Pulmonary artery endothelial cell (primary cell): ENCODE data around the gene CEP250. TPM values are rescaled to one million over a fixed set of nuclear protein-coding genes. Genes with fewer than 3 reads are reported as not detected.
A peak's percentile ranks its signal among the peaks of the same experiment; 100 is the strongest.
"Not testable (repeated sequence)": the region's sequence is repeated elsewhere in the genome, so short reads cannot be mapped to it uniquely, and the experiment has no call there.

Experiments
- DNase-seq: peaks from one replicate; pipeline ENCODE4 v3.0.0-alpha.2; 2011; ENCODE audit warnings: low read depth, low spot score
- total RNA-seq: library from RNA; depleted of rRNA; stranded (reverse); fragments of >200 nt; gene quantifications from 2 replicates; pipeline ENCODE4 v1.2.3, GENCODE V29; 2014

Gene CEP250
- total RNA-seq, 1 donor from 2014 or later, result 21.2 TPM

GRCh38 chr20:35451295-35451694 is 4.1 kb upstream of the CEP250 start:
- DNase-seq, result no peak

GRCh38 chr20:35453647-35454046 is 1.8 kb upstream of the CEP250 start:
- no peak for DNase-seq

- DNase-seq, result not testable (repeated sequence)
Observed at GRCh38 chr20:35456700-35457099, 1.3 kb downstream of the CEP250 start.

GRCh38 chr20:35457539-35457938 is 2.1 kb downstream of the CEP250 start:
- not testable (repeated sequence) for DNase-seq

GRCh38 chr20:35458388-35458787 is 3.0 kb downstream of the CEP250 start:
- no peak for DNase-seq

GRCh38 chr20:35461620-35462019 is 6.2 kb downstream of the CEP250 start:
- DNase-seq, result peak; percentile 85

GRCh38 chr20:35462351-35462750 is 7.0 kb downstream of the CEP250 start:
- no peak for DNase-seq

GRCh38 chr20:35463455-35464300 is 8.3 kb downstream of the CEP250 start:
- peak; percentile 39 for DNase-seq

GRCh38 chr20:35465976-35466375 is 10.6 kb downstream of the CEP250 start:
- no peak for DNase-seq

GRCh38 chr20:35466856-35467255 is 11.5 kb downstream of the CEP250 start:
- no peak for DNase-seq

GRCh38 chr20:35467339-35468224 is 12.2 kb downstream of the CEP250 start:
- DNase-seq, result no peak

GRCh38 chr20:35468671-35469334 is 13.4 kb downstream of the CEP250 start:
- DNase-seq, result no peak

GRCh38 chr20:35472209-35472608 is 16.8 kb downstream of the CEP250 start:
- no peak for DNase-seq

- no peak for DNase-seq
Observed at GRCh38 chr20:35473684-35474083, 18.3 kb downstream of the CEP250 start.

GRCh38 chr20:35474303-35474871 is 19.0 kb downstream of the CEP250 start:
- DNase-seq, result no peak

- DNase-seq, result no peak
Observed at GRCh38 chr20:35476288-35476687, 20.9 kb downstream of the CEP250 start.

GRCh38 chr20:35478804-35479472 is 23.5 kb downstream of the CEP250 start:
- DNase-seq, result no peak

GRCh38 chr20:35479798-35480197 is 24.4 kb downstream of the CEP250 start:
- DNase-seq, result no peak

- DNase-seq, result no peak
Observed at GRCh38 chr20:35487479-35487878, 32.1 kb downstream of the CEP250 start.

- DNase-seq, result no peak
Observed at GRCh38 chr20:35489717-35490116, 34.3 kb downstream of the CEP250 start.

GRCh38 chr20:35490736-35491181 is 35.4 kb downstream of the CEP250 start:
- DNase-seq, result no peak
